NCI-H187 (cell line): Measurements from ENCODE around the gene NEK3.
"Not testable (repeated sequence)": the region's sequence is repeated elsewhere in the genome, so short reads cannot be mapped to it uniquely, and the experiment has no call there.

Experiments used
- DNase-seq, 2 experiments: peaks; one replicate each; lab custom pipeline; 2025; lab: John Stamatoyannopoulos, UW

The NEK3 gene

GRCh38 chr13:52118595-52118994, 40.8 kb downstream of the NEK3 start:
- no peak for DNase-seq

- DNase-seq, result no peak
Observed at GRCh38 chr13:52118095-52118494, 41.3 kb downstream of the NEK3 start.

- no peak for DNase-seq
Observed at GRCh38 chr13:52112591-52112990, 46.8 kb downstream of the NEK3 start.

DNA sequence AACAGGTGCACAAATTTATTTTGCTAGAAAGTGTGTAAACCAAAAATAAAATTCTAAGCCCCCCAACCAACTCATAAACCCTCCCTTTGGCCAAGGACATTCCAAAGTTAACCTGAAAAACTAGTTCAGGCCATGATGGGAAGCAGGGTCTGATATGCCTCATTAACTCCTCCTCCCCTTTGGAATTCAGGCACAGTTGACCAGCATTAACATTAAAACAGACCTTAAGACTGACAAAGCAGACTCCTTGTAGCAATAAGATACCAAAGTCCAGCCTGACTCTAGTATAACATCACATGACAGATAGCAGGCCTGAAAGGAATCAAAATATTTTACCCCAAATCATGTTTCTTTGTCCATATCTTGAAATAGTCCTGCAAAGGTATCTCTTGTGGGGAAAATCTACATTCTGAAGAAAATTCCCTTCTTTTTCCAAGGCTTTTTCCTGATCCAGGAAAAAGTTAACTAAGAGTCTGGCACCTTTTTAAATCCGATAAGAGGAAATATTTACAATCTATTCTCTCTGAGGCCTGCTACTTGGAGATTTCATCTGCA, 50.2 kb downstream of the NEK3 start:
- no peak for DNase-seq

- no peak for DNase-seq
Observed at GRCh38 chr13:52105841-52106240, 53.6 kb downstream of the NEK3 start.

DNA sequence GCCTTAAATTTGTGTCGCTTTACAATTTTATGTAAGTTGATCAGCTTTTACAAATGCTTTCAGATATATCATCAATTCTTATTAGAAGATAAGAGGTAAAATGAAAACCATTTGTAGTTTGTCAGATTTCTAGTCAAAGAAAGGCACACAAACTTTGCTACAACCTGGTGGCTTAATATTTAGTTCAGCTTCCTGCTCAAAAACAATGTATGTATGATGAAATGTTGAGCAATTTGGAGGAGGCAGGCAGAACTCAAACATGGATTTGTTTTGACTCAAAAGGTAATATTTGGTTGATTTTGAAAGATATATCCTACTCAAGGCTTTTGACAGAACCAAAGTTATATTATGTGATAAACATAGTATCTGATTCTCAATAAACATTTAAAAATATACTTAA, 54.8 kb downstream of the NEK3 start:
- DNase-seq, result no peak

GRCh38 chr13:52103386-52103785, 56.0 kb downstream of the NEK3 start:
- no peak for DNase-seq

DNA sequence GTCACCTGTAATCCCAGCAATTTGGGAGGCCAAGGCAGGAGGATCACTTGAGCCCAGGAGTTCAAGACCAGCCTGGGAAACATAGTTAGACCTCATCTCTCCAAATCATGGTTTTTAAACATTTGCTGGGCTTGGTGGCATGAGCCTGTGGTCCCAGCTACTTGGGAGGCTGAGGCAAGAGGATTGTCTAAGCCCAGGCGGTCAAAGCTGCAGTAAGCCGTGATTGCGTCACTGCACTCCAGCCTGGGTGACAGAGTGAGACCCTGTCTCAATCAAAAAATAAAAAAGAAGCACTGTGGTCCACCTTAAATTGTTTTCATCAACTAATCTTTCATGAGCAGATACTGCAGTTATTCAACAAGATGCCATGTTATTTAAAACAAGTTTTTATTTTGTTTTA, 57.0 kb downstream of the NEK3 start:
- DNase-seq, result not testable (repeated sequence)

DNA sequence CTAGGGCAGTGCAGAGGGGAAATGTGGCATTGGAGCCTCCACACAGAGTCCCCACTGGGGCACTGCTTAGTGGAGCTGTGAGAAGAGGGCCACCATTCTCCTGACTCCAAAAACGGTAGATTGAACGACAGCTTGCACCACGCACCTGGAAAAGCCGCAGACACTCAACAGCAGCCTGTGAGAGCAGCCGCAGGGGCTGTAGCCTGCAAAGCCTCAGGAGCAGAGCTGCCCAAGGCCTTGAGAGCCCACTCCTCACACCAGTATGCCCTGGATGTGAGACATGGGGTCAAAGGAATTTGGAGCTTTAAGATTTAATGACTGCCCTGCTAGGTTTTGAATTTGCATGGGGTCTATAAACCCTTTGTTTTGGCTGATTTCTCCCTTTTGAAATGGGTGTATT, 62.2 kb downstream of the NEK3 start:
- DNase-seq, result no peak

GRCh38 chr13:52096748-52097147, 62.6 kb downstream of the NEK3 start:
- DNase-seq, result no peak

GRCh38 chr13:52096062-52096461, 63.3 kb downstream of the NEK3 start:
- DNase-seq, result no peak

- no peak for DNase-seq
Observed at GRCh38 chr13:52092087-52092486, 67.3 kb downstream of the NEK3 start.

GRCh38 chr13:52091473-52091872, 67.9 kb downstream of the NEK3 start:
- no peak for DNase-seq

GRCh38 chr13:52085421-52085820, 74.0 kb downstream of the NEK3 start:
- no peak for DNase-seq

DNA sequence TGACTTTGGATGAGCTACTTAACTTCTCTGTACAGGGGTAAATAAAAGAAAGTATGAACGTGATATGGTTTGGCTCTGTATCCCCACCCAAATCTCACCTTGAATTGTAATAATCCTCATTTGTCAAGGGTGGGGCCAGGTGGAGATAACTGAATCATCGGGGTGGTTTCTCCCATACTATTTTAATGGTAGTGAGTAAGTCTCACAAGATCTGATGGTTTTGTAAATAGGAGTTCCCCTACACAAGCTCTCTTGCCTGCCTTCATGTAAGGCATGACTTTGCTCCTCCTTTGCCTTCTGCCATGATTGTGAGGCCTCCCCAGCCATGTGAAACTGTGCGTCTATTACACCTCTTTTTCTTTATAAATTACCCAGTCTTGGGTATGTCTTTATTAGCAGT, 74.4 kb downstream of the NEK3 start:
- not testable (repeated sequence) for DNase-seq
